IMR-90 (cell line): ENCODE data around the gene PEF1. TPM values are rescaled to one million over a fixed set of nuclear protein-coding genes. Genes with fewer than 3 reads are reported as not detected.

Experiments
- ATAC-seq: fragments of 200-7000 bp; cut with Tn5 transposase; 2 replicates; pipeline ENCODE4 v1.9.1; 2020; ENCODE audit warnings: low read depth, mild to moderate bottlenecking, moderate library complexity
- BruUV-seq: library from RNA; stranded (reverse); fragments of 400-500 nt; replicated peaks from 2 replicates; lab custom pipeline; 2021; lab: Mats Ljungman, UMichigan
- CTCF ChIA-PET: fragments of 300-600 bp; formaldehyde crosslinking; extraction: SDS; loops from one replicate; lab custom pipeline; 2021; ENCODE audit warnings: antibody characterized with exemption; lab: Yijun Ruan, JAX
- POLR2A ChIA-PET: fragments of 300-600 bp; sonication (Branson Sonifier 250); formaldehyde crosslinking; loops from one replicate; lab custom pipeline; 2022; ENCODE audit warnings: antibody characterized with exemption; ENCODE audit not compliant: unreplicated experiment; lab: Charles Lee
- DNase-seq: peaks from one replicate; pipeline ENCODE4 v3.0.0; 2013
- H2AFZ ChIP-seq: replicated peaks from 2 replicates; pipeline ENCODE3; 2013; ENCODE audit warnings: low read length, mild to moderate bottlenecking; ENCODE audit not compliant: poor library complexity
- H2AK5ac ChIP-seq: 2 replicates; pipeline ENCODE4 v1.6.1; 2013; ENCODE audit warnings: low read depth, low read length, inconsistent platforms
- H2AK9ac ChIP-seq: replicated peaks from 2 replicates; pipeline ENCODE3; 2013; ENCODE audit warnings: mild to moderate bottlenecking, low read depth, low read length, moderate library complexity; ENCODE audit not compliant: poor library complexity
- H2BK120ac ChIP-seq: 2 replicates; pipeline ENCODE4 v1.6.1; 2013; ENCODE audit warnings: low read depth, low read length, inconsistent platforms
- H2BK15ac ChIP-seq: 3 replicates; pipeline ENCODE4 v1.6.1; 2013; ENCODE audit warnings: low read depth, low read length, inconsistent platforms
- H2BK20ac ChIP-seq: 2 replicates; pipeline ENCODE4 v1.6.1; 2013; ENCODE audit warnings: low read depth, mild to moderate bottlenecking, inconsistent platforms, low read length, moderate library complexity
- H2BK5ac ChIP-seq: 2 replicates; pipeline ENCODE4 v1.6.1; 2013; ENCODE audit warnings: mild to moderate bottlenecking, low read depth, low read length, inconsistent platforms; ENCODE audit not compliant: poor library complexity, severe bottlenecking
- H3K14ac ChIP-seq: replicated peaks from 2 replicates; pipeline ENCODE4 v1.6.1; 2013; ENCODE audit warnings: low read depth, low read length, inconsistent platforms
- H3K18ac ChIP-seq: 2 replicates; pipeline ENCODE4 v1.6.1; 2013; ENCODE audit warnings: low read depth, low read length, control low read depth
- H3K23ac ChIP-seq: 2 replicates; pipeline ENCODE4 v1.6.1; 2013; ENCODE audit warnings: low read depth, low read length, inconsistent platforms
- H3K27ac ChIP-seq: 2 replicates; pipeline ENCODE4 v1.5.1; 2013; ENCODE audit warnings: mild to moderate bottlenecking, control low read depth, low read length; ENCODE audit not compliant: insufficient read depth
- H3K27me3 ChIP-seq: 2 replicates; pipeline ENCODE4 v1.6.1; 2013; ENCODE audit warnings: low read length; ENCODE audit not compliant: control insufficient read depth, insufficient read depth
- H3K36me3 ChIP-seq: 2 replicates; pipeline ENCODE4 v1.6.1; 2013; ENCODE audit warnings: low read length, mixed read lengths; ENCODE audit not compliant: control insufficient read depth, insufficient read depth
- H3K4ac ChIP-seq: 2 replicates; pipeline ENCODE4 v1.6.1; 2013; ENCODE audit warnings: low read depth, low read length, inconsistent platforms
- H3K4me1 ChIP-seq: 2 replicates; pipeline ENCODE4 v1.6.1; 2013; ENCODE audit warnings: low read length, mixed read lengths; ENCODE audit not compliant: control insufficient read depth, insufficient read depth
- H3K4me2 ChIP-seq: 2 replicates; pipeline ENCODE4 v1.6.1; 2013; ENCODE audit warnings: low read depth, mild to moderate bottlenecking, control low read depth, low read length, moderate library complexity
- H3K4me3 ChIP-seq: 2 replicates; pipeline ENCODE4 v1.5.1; 2013; ENCODE audit warnings: low read depth, mild to moderate bottlenecking, control low read depth, low read length, moderate library complexity; ENCODE audit not compliant: insufficient read depth
- H3K56ac ChIP-seq: 2 replicates; pipeline ENCODE4 v1.6.1; 2013; ENCODE audit warnings: low read length, inconsistent platforms; ENCODE audit not compliant: insufficient read depth; ENCODE audit errors: extremely low read depth
- H3K79me1 ChIP-seq, 2 experiments: 2 replicates each; pipeline ENCODE4 v1.6.1; 2013; ENCODE audit warnings: low read length in 2 of 2, inconsistent platforms in 1 of 2, low read depth in 1 of 2
- H3K9ac ChIP-seq: 2 replicates; pipeline ENCODE4 v1.6.1; 2013; ENCODE audit warnings: low read depth, low read length, control low read depth
- H3K9me1 ChIP-seq: 2 replicates; pipeline ENCODE4 v1.6.1; 2013; ENCODE audit warnings: low read length, inconsistent platforms; ENCODE audit not compliant: insufficient read depth
- H3K9me3 ChIP-seq: 2 replicates; pipeline ENCODE4 v1.6.1; 2013; ENCODE audit warnings: low read length; ENCODE audit not compliant: control insufficient read depth, insufficient read depth
- H4K20me1 ChIP-seq: 2 replicates; pipeline ENCODE4 v1.6.1; 2013; ENCODE audit warnings: low read length, inconsistent platforms; ENCODE audit not compliant: insufficient read depth
- H4K5ac ChIP-seq: 2 replicates; pipeline ENCODE4 v1.6.1; 2013; ENCODE audit warnings: mild to moderate bottlenecking, low read depth, low read length, control low read depth
- H4K8ac ChIP-seq, 2 experiments: 2 replicates each; pipeline ENCODE4 v1.6.1; 2013; ENCODE audit warnings: low read depth in 2 of 2, low read length in 2 of 2, control low read depth in 1 of 2, inconsistent platforms in 1 of 2
- H4K91ac ChIP-seq: 2 replicates; pipeline ENCODE4 v1.6.1; 2013; ENCODE audit warnings: low read depth, low read length, inconsistent platforms; ENCODE audit not compliant: insufficient read depth
- BHLHE40 ChIP-seq: fragments of 150-350 bp; IDR thresholded peaks from 2 replicates; pipeline ENCODE4 v1.6.1; 2016; ENCODE audit warnings: mild to moderate bottlenecking, low read depth, low read length
- CEBPB ChIP-seq: IDR thresholded peaks from 2 replicates; pipeline ENCODE4 v1.6.1; 2012; ENCODE audit warnings: low read depth, low read length, improper control_type of control experiment
- CHD1 ChIP-seq: IDR thresholded peaks from 2 replicates; pipeline ENCODE4 v1.6.1; 2012; ENCODE audit warnings: low read depth, low read length, improper control_type of control experiment
- FOS ChIP-seq: fragments of 150-350 bp; IDR thresholded peaks from 2 replicates; pipeline ENCODE4 v1.6.1; 2016; ENCODE audit warnings: low read depth, low read length
- MAFK ChIP-seq: IDR thresholded peaks from 2 replicates; pipeline ENCODE4 v1.6.1; 2012; ENCODE audit warnings: low read depth, low read length, improper control_type of control experiment
- MAZ ChIP-seq: IDR thresholded peaks from 2 replicates; pipeline ENCODE4 v1.6.1; 2012; ENCODE audit warnings: low read depth, mild to moderate bottlenecking, low read length, improper control_type of control experiment, moderate library complexity, borderline replicate concordance
- MXI1 ChIP-seq: IDR thresholded peaks from 2 replicates; pipeline ENCODE4 v1.6.1; 2012; ENCODE audit warnings: low read depth, mild to moderate bottlenecking, low read length, moderate library complexity, borderline replicate concordance
- NFE2L2 ChIP-seq: fragments of 150-350 bp; IDR thresholded peaks from 2 replicates; pipeline ENCODE4 v1.6.1; 2016; ENCODE audit warnings: low read depth, mild to moderate bottlenecking, low read length
- POLR2A ChIP-seq: IDR thresholded peaks from 2 replicates; pipeline ENCODE4 v1.6.1; 2012; ENCODE audit warnings: mild to moderate bottlenecking, low read depth, low read length
- RAD21 ChIP-seq: IDR thresholded peaks from 2 replicates; pipeline ENCODE4 v1.6.1; 2012; ENCODE audit warnings: low read length, improper control_type of control experiment
- RCOR1 ChIP-seq: IDR thresholded peaks from 2 replicates; pipeline ENCODE4 v1.6.1; 2012; ENCODE audit warnings: mild to moderate bottlenecking, low read length, improper control_type of control experiment; ENCODE audit not compliant: insufficient replicate concordance
- RFX5 ChIP-seq: IDR thresholded peaks from 2 replicates; pipeline ENCODE4 v1.8.0; 2012; ENCODE audit warnings: low read depth, mild to moderate bottlenecking, low read length, moderate library complexity
- SMC3 ChIP-seq: fragments of 150-350 bp; IDR thresholded peaks from 2 replicates; pipeline ENCODE4 v1.6.1; 2016; ENCODE audit warnings: low read depth, mild to moderate bottlenecking, antibody characterized with exemption, low read length, moderate library complexity
- USF2 ChIP-seq: fragments of 150-350 bp; IDR thresholded peaks from 2 replicates; pipeline ENCODE4 v1.6.1; 2017; ENCODE audit warnings: mild to moderate bottlenecking, antibody characterized with exemption, low read length, low read depth
- WGBS, 2 experiments: methylation state at CpG; one replicate each; pipeline versions ENCODE4 v1.1.5 to v1.1.7; 2013; ENCODE audit warnings: missing lambda C conversion rate in 2 of 2; ENCODE audit not compliant: insufficient read length in 1 of 2; ENCODE audit errors: extremely low coverage in 2 of 2; 5-methylcytosine and 5-hydroxymethylcytosine counted together
- dilution Hi-C: fragments of 300-500 bp; cut with HindIII; formaldehyde crosslinking; loops from one replicate; pipeline ENCODE4 v1.14.3; 2018; ENCODE audit warnings: low sequenced_read_pairs; ENCODE audit not compliant: unreplicated experiment
- in situ Hi-C: fragments of 300-500 bp; cut with MboI; formaldehyde crosslinking; loops from 3 replicates; pipeline ENCODE4 v1.14.3; 2019; ENCODE audit warnings: low sequenced_read_pairs, inconsistent platforms, mixed read lengths
- intact Hi-C: fragments of 100-400 bp; cut with micrococcal nuclease; formaldehyde crosslinking; loops from 2 replicates; pipeline ENCODE4 v1.10.0; 2022
- polyA plus RNA-seq, 3 experiments: library from polyadenylated mRNA; depleted of rRNA; stranded (reverse); fragments of >200 nt; gene quantifications; 2 replicates each; pipeline ENCODE4 v1.2.3, GENCODE V29; 2012; ENCODE audit warnings: low replicate concordance in 1 of 3
- total RNA-seq: library from RNA; depleted of rRNA; stranded (reverse); fragments of >200 nt; gene quantifications from 2 replicates; pipeline ENCODE4 v1.2.3, GENCODE V29; 2012
- TF ChIP-seq, protein P1 (sequence below): fragments of 150-350 bp; IDR thresholded peaks from 2 replicates; pipeline ENCODE4 v1.6.1; 2016; ENCODE audit warnings: low read depth, mild to moderate bottlenecking, low read length, moderate library complexity, borderline replicate concordance
- TF ChIP-seq, protein P2 (sequence below): conservative IDR thresholded peaks from 2 replicates; pipeline ENCODE4 v1.5.1; 2012; ENCODE audit warnings: mild to moderate bottlenecking, low read depth, low read length, improper control_type of control experiment

The PEF1 gene
- total and polyA plus RNA-seq, 2 of the 4 experiments (the other 2 are of a cell fraction): 84.2 to 104 TPM

DNA sequence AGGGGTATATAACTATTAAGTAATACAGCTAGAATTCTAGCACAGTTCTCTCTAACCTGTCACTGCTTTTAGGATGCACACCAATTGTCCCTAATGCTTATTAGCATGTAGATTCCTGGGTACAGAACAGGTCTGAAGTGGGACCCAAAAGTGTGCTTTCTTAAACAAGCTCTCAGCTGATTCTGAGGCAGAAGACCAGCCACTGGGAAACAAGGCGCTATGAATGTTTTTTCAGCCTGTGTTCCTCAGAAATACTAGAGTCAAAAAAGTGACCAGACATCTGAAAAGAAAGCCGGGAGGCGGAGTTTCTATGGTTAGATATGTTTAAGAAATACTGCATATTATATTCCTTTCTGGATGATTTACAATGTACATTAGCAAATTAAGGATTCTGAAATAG, 1.8 kb downstream of the PEF1 start:
- Histone ChIP-seq H2BK15ac (no peak overlapping the region), H2BK5ac (no peak overlapping the region), H3K4me3 (no peak overlapping the region), H3K23ac (no peak overlapping the region), H3K56ac (no peak overlapping the region), H3K27ac (no peak overlapping the region), H2AK9ac (no peak overlapping the region), H3K9me3 (no peaks in the 10 kb centered on the region), H3K4me2 (no peak overlapping the region), H4K91ac (no peak overlapping the region), H3K9ac (no peak overlapping the region), H4K8ac (no peak overlapping the region), H3K27me3 (no peaks in the 10 kb centered on the region), H3K79me1 (peaks cover 32 to 64% of the 10 kb centered on the region in 2 experiments), H2BK20ac (no peak overlapping the region), H4K20me1 (peaks cover 23% of the 10 kb centered on the region), H3K36me3 (no peaks in the 10 kb centered on the region), H3K4ac (no peak overlapping the region), H3K18ac (no peak overlapping the region), H2AFZ (no peak overlapping the region), H3K4me1 (peaks cover 14% of the 10 kb centered on the region), H3K14ac (no peak overlapping the region), H2AK5ac (no peak overlapping the region), H2BK120ac (no peak overlapping the region), H4K5ac (no peak overlapping the region), H3K9me1 (peaks cover 16% of the 10 kb centered on the region)
- POLR2A ChIA-PET: no interaction called here
- no peak for ATAC-seq
- in situ Hi-C loops: no loop called here
- WGBS, 2 experiments: no CpG with 5 or more reads among the region's 3 CpGs
- TF ChIP-seq BHLHE40: no peak
- no peak for TF ChIP-seq POLR2A
- no peak for TF ChIP-seq CHD1
- no peak for TF ChIP-seq MXI1
- TF ChIP-seq USF2: no peak
- TF ChIP-seq MAFK: no peak
- TF ChIP-seq SMC3: no peak
- no peak for TF ChIP-seq RCOR1
- TF ChIP-seq FOS: no peak
- TF ChIP-seq, protein P1, sequence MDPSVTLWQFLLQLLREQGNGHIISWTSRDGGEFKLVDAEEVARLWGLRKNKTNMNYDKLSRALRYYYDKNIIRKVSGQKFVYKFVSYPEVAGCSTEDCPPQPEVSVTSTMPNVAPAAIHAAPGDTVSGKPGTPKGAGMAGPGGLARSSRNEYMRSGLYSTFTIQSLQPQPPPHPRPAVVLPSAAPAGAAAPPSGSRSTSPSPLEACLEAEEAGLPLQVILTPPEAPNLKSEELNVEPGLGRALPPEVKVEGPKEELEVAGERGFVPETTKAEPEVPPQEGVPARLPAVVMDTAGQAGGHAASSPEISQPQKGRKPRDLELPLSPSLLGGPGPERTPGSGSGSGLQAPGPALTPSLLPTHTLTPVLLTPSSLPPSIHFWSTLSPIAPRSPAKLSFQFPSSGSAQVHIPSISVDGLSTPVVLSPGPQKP: no peak
- no peak for TF ChIP-seq MAZ
- TF ChIP-seq CEBPB: no peak
- TF ChIP-seq RFX5: no peak
- TF ChIP-seq, protein P2, sequence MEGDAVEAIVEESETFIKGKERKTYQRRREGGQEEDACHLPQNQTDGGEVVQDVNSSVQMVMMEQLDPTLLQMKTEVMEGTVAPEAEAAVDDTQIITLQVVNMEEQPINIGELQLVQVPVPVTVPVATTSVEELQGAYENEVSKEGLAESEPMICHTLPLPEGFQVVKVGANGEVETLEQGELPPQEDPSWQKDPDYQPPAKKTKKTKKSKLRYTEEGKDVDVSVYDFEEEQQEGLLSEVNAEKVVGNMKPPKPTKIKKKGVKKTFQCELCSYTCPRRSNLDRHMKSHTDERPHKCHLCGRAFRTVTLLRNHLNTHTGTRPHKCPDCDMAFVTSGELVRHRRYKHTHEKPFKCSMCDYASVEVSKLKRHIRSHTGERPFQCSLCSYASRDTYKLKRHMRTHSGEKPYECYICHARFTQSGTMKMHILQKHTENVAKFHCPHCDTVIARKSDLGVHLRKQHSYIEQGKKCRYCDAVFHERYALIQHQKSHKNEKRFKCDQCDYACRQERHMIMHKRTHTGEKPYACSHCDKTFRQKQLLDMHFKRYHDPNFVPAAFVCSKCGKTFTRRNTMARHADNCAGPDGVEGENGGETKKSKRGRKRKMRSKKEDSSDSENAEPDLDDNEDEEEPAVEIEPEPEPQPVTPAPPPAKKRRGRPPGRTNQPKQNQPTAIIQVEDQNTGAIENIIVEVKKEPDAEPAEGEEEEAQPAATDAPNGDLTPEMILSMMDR: no peak
- TF ChIP-seq NFE2L2: no peak
- TF ChIP-seq RAD21: no peak
- no peak for DNase-seq
- dilution Hi-C loops: no loop called here
- intact Hi-C loops: no loop called here
- BruUV-seq: no TSS peak
- CTCF ChIA-PET: interaction anchor here (1.6 kb wide), 1 partner anchor 13 kb away, joined by 3 read pairs; no protein-coding TSS in a partner anchor
